HEK293T (cell line): ENCODE measurements around the gene KCNQ1.

Experiments
- BHLHE40 ChIP-seq: fragments of 450-650 bp; IDR thresholded peaks from 2 replicates; pipeline ENCODE4 v1.6.1; 2016; ENCODE audit warnings: mild to moderate bottlenecking, moderate library complexity, borderline replicate concordance
- CTBP1 ChIP-seq: fragments of 450-650 bp; IDR thresholded peaks from 2 replicates; pipeline ENCODE4 v1.6.1; 2016; ENCODE audit warnings: borderline replicate concordance
- ELF4 ChIP-seq: fragments of 450-650 bp; IDR thresholded peaks from 2 replicates; pipeline ENCODE4 v1.6.1; 2017; ENCODE audit warnings: antibody characterized with exemption
- SUZ12 ChIP-seq: fragments of 450-650 bp; IDR thresholded peaks from 2 replicates; pipeline ENCODE4 v1.6.1; 2016; ENCODE audit warnings: mild to moderate bottlenecking

GRCh38 chr11:2425506-2425905, 19.3 kb upstream of the KCNQ1 start:
- TF ChIP-seq SUZ12 = no peak
- TF ChIP-seq ELF4 = no peak
- TF ChIP-seq CTBP1 = no peak
- no peak for TF ChIP-seq BHLHE40
